ENCODE data around the gene SORCS1.

GRCh38 chr10:106819490-106819889, 345.0 kb downstream of the SORCS1 start:
- TF ChIP-seq EZH2phosphoT487 (IDR thresholded peaks at IDR 0.05) (no peak), EZH2 (IDR thresholded peaks at IDR 0.05) (no peak)
- TF ChIP-seq, protein P1, sequence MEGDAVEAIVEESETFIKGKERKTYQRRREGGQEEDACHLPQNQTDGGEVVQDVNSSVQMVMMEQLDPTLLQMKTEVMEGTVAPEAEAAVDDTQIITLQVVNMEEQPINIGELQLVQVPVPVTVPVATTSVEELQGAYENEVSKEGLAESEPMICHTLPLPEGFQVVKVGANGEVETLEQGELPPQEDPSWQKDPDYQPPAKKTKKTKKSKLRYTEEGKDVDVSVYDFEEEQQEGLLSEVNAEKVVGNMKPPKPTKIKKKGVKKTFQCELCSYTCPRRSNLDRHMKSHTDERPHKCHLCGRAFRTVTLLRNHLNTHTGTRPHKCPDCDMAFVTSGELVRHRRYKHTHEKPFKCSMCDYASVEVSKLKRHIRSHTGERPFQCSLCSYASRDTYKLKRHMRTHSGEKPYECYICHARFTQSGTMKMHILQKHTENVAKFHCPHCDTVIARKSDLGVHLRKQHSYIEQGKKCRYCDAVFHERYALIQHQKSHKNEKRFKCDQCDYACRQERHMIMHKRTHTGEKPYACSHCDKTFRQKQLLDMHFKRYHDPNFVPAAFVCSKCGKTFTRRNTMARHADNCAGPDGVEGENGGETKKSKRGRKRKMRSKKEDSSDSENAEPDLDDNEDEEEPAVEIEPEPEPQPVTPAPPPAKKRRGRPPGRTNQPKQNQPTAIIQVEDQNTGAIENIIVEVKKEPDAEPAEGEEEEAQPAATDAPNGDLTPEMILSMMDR (IDR thresholded peaks at IDR 0.05): no peak

Data from neural progenitor cell (in vitro differentiated cells).